ENCODE measurements around the gene BGN.

BGN gene

DNA sequence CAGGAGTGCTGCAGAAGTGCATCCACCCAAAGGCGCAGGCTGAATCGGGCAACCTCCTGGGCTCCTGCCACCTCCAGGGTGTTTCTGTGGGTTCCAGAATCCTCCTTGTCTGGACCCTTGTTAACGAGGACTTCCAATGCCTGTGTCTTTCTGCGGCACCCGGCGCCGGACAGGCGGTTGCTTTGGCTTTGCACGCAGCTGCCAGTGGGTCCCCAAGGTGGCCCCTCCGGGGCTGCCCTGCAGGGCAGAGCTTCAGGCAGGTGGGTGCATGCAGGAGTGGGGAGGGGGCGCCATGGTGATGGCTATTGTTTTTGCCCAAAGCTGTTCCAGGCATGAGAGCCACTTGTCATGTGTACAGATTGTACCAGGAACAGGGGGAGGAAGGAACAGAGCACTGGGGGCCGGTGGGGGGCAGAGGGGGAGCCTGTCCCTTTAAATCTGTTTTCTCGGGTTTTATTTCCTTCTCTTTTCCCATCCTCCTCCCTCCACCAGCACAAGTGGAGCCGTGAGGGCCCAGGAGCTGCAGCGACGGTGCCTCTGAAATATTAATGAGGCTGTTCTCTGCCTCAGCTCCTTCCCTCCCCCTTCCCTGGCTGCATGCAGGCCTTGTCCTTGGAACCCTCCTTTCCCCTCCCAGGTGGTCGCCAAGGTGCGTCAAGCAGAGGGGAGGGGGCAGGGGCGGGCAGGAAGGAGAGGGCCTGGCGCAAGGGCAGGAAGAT lies 35.8 kb downstream of the BGN start:
- TF ChIP-seq, protein P1, sequence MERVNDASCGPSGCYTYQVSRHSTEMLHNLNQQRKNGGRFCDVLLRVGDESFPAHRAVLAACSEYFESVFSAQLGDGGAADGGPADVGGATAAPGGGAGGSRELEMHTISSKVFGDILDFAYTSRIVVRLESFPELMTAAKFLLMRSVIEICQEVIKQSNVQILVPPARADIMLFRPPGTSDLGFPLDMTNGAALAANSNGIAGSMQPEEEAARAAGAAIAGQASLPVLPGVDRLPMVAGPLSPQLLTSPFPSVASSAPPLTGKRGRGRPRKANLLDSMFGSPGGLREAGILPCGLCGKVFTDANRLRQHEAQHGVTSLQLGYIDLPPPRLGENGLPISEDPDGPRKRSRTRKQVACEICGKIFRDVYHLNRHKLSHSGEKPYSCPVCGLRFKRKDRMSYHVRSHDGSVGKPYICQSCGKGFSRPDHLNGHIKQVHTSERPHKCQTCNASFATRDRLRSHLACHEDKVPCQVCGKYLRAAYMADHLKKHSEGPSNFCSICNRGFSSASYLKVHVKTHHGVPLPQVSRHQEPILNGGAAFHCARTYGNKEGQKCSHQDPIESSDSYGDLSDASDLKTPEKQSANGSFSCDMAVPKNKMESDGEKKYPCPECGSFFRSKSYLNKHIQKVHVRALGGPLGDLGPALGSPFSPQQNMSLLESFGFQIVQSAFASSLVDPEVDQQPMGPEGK (CRISPR knock-in tag; IDR thresholded peaks at IDR 0.05; ENCODE audit: borderline replicate concordance), result no peak
- TF ChIP-seq GLIS3 (CRISPR knock-in tag; IDR thresholded peaks at IDR 0.05) (no peak), ZC3H10 (CRISPR knock-in tag; IDR thresholded peaks at IDR 0.05) (no peak), TOX (CRISPR knock-in tag; IDR thresholded peaks at IDR 0.05; ENCODE audit: borderline replicate concordance) (no peak), ZFP30 (CRISPR knock-in tag; IDR thresholded peaks at IDR 0.05) (no peak), PPARA (CRISPR knock-in tag; IDR thresholded peaks at IDR 0.05; ENCODE audit: borderline replicate concordance) (no peak), CSDC2 (CRISPR knock-in tag; IDR thresholded peaks at IDR 0.05) (no peak), BACH2 (CRISPR knock-in tag; IDR thresholded peaks at IDR 0.05; ENCODE audit: borderline replicate concordance) (no peak)
- TF ChIP-seq, protein P2, sequence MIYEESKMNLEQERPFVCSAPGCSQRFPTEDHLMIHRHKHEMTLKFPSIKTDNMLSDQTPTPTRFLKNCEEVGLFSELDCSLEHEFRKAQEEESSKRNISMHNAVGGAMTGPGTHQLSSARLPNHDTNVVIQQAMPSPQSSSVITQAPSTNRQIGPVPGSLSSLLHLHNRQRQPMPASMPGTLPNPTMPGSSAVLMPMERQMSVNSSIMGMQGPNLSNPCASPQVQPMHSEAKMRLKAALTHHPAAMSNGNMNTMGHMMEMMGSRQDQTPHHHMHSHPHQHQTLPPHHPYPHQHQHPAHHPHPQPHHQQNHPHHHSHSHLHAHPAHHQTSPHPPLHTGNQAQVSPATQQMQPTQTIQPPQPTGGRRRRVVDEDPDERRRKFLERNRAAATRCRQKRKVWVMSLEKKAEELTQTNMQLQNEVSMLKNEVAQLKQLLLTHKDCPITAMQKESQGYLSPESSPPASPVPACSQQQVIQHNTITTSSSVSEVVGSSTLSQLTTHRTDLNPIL (CRISPR knock-in tag; IDR thresholded peaks at IDR 0.05; ENCODE audit: low read depth), result no peak
- TF ChIP-seq, protein P3, sequence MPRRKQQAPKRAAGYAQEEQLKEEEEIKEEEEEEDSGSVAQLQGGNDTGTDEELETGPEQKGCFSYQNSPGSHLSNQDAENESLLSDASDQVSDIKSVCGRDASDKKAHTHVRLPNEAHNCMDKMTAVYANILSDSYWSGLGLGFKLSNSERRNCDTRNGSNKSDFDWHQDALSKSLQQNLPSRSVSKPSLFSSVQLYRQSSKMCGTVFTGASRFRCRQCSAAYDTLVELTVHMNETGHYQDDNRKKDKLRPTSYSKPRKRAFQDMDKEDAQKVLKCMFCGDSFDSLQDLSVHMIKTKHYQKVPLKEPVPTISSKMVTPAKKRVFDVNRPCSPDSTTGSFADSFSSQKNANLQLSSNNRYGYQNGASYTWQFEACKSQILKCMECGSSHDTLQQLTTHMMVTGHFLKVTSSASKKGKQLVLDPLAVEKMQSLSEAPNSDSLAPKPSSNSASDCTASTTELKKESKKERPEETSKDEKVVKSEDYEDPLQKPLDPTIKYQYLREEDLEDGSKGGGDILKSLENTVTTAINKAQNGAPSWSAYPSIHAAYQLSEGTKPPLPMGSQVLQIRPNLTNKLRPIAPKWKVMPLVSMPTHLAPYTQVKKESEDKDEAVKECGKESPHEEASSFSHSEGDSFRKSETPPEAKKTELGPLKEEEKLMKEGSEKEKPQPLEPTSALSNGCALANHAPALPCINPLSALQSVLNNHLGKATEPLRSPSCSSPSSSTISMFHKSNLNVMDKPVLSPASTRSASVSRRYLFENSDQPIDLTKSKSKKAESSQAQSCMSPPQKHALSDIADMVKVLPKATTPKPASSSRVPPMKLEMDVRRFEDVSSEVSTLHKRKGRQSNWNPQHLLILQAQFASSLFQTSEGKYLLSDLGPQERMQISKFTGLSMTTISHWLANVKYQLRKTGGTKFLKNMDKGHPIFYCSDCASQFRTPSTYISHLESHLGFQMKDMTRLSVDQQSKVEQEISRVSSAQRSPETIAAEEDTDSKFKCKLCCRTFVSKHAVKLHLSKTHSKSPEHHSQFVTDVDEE (CRISPR knock-in tag; IDR thresholded peaks at IDR 0.05), result no peak
- ATAC-seq, result no peak

DNA sequence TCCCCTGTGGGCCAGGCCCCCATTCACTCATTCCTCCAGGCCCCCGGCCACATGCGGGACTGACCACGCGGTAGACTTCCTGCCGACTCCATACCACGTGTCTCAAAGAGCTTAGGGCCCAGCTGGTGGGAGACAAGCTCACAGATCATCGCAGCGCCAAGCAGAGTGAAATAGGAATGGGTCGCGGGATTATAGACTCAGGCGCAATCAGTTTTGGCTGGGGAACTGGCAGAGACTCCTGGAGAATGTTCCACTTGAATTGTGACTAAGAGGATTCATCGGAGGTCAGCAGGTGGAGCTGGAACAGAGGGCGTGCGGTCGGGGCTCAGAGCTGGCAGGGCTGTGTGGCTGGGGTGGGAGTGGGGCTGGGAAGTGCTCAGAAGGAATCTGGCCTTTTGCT lies 38.3 kb downstream of the BGN start:
- no peak for ATAC-seq
- TF ChIP-seq, protein P2 (CRISPR knock-in tag; IDR thresholded peaks at IDR 0.05; ENCODE audit: low read depth), result no peak
- no peak for TF ChIP-seq BACH2 (CRISPR knock-in tag; IDR thresholded peaks at IDR 0.05; ENCODE audit: borderline replicate concordance)
- TF ChIP-seq RARB (CRISPR knock-in tag; IDR thresholded peaks at IDR 0.05), result no peak
- no peak for TF ChIP-seq ZFP30 (CRISPR knock-in tag; IDR thresholded peaks at IDR 0.05)
- TF ChIP-seq, protein P1 (CRISPR knock-in tag; IDR thresholded peaks at IDR 0.05; ENCODE audit: borderline replicate concordance), result no peak
- no peak for TF ChIP-seq ZNF8 (CRISPR knock-in tag; IDR thresholded peaks at IDR 0.05)
- TF ChIP-seq, protein P4, sequence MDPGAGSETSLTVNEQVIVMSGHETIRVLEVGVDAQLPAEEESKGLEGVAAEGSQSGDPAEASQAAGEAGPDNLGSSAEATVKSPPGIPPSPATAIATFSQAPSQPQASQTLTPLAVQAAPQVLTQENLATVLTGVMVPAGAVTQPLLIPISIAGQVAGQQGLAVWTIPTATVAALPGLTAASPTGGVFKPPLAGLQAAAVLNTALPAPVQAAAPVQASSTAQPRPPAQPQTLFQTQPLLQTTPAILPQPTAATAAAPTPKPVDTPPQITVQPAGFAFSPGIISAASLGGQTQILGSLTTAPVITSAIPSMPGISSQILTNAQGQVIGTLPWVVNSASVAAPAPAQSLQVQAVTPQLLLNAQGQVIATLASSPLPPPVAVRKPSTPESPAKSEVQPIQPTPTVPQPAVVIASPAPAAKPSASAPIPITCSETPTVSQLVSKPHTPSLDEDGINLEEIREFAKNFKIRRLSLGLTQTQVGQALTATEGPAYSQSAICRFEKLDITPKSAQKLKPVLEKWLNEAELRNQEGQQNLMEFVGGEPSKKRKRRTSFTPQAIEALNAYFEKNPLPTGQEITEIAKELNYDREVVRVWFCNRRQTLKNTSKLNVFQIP (CRISPR knock-in tag; IDR thresholded peaks at IDR 0.05; ENCODE audit: borderline replicate concordance, low read depth), result no peak
- no peak for TF ChIP-seq TCF4 (CRISPR knock-in tag; IDR thresholded peaks at IDR 0.05; ENCODE audit: borderline replicate concordance)
- no peak for TF ChIP-seq PPARA (CRISPR knock-in tag; IDR thresholded peaks at IDR 0.05; ENCODE audit: borderline replicate concordance)
- TF ChIP-seq ESRRG (CRISPR knock-in tag; IDR thresholded peaks at IDR 0.05), result no peak
- TF ChIP-seq ZC3H10 (CRISPR knock-in tag; IDR thresholded peaks at IDR 0.05), result no peak
- no peak for TF ChIP-seq ARNTL (CRISPR knock-in tag; IDR thresholded peaks at IDR 0.05; ENCODE audit: borderline replicate concordance, low read depth)

DNA sequence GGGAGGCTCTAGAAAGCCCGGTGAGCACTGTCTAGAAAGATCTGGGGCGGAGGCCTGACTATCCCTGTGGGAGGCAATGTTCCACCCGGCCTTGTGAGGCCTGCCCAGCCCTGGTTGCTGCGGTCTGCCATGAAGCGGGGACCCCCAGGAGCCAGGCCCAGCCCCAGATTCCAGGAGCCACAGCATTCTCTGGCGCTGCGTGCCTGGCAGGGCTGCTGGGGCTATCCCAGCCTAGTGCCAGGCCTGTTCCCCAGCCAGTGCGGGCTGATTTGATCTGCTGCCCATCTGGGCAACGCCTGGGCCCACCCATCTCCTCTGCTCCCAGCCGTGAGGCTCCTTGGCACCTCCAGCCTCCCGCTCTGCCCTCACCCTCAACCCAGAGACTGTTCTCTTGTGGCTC lies 42.3 kb downstream of the BGN start:
- TF ChIP-seq RARB (CRISPR knock-in tag; IDR thresholded peaks at IDR 0.05), result no peak
- TF ChIP-seq PPARA (CRISPR knock-in tag; IDR thresholded peaks at IDR 0.05; ENCODE audit: borderline replicate concordance), result no peak
- no peak for TF ChIP-seq SNAI2 (CRISPR knock-in tag; IDR thresholded peaks at IDR 0.05)
- TF ChIP-seq TCF4 (CRISPR knock-in tag; IDR thresholded peaks at IDR 0.05; ENCODE audit: borderline replicate concordance), result no peak
- TF ChIP-seq, protein P2 (CRISPR knock-in tag; IDR thresholded peaks at IDR 0.05; ENCODE audit: low read depth), result no peak
- no peak for TF ChIP-seq ZNF8 (CRISPR knock-in tag; IDR thresholded peaks at IDR 0.05)
- TF ChIP-seq ZC3H10 (CRISPR knock-in tag; IDR thresholded peaks at IDR 0.05), result no peak
- TF ChIP-seq ISL1 (CRISPR knock-in tag; IDR thresholded peaks at IDR 0.05), result no peak
- TF ChIP-seq OSR1 (CRISPR knock-in tag; IDR thresholded peaks at IDR 0.05), result no peak
- no peak for TF ChIP-seq ARNTL (CRISPR knock-in tag; IDR thresholded peaks at IDR 0.05; ENCODE audit: borderline replicate concordance, low read depth)
- TF ChIP-seq ZNF70 (CRISPR knock-in tag; IDR thresholded peaks at IDR 0.05), result no peak
- TF ChIP-seq, protein P1 (CRISPR knock-in tag; IDR thresholded peaks at IDR 0.05; ENCODE audit: borderline replicate concordance), result no peak
- TF ChIP-seq TOX (CRISPR knock-in tag; IDR thresholded peaks at IDR 0.05; ENCODE audit: borderline replicate concordance), result no peak
- no peak for TF ChIP-seq CSDC2 (CRISPR knock-in tag; IDR thresholded peaks at IDR 0.05)
- ATAC-seq, result peak; percentile 5; the same call in 2 of the 3 replicates

Measured in SK-N-SH treated with all-trans-retinoic acid at 6 μM for 48 hours (cell line).